ENCODE measurements around the gene AGBL3.

Gene AGBL3

DNA sequence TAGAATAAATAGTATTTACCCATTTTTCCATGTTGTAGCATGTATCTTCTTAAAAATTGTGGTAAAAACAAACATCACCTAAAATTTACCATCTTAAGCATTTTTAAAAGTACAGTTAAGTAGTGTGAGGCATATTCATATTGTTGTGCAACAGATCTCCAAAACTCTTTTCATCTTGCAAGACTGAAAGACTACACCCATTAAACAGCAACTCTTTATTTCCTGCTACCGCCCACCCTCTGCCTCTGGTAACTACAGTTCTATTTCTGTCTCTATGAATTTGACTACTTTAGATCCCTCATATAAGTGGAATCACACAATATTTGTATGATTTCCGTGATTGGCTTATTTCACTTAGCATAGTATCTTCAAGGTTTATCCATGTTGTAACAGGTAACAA is 40.0 kb upstream of the AGBL3 start:
- no peaks in the 10 kb centered on the region for H3K9me3 ChIP-seq (ENCODE audit: control insufficient read depth, low read length)
- no peak overlapping the region for H3K4me3 ChIP-seq (ENCODE audit: extremely low read depth, insufficient read depth, low read length, poor library complexity, severe bottlenecking)
- H3K36me3 ChIP-seq (ENCODE audit: control insufficient read depth, insufficient read depth, low read length) = peaks cover 80% of the 10 kb centered on the region
- no peak overlapping the region for H3K27ac ChIP-seq (ENCODE audit: low read depth, low read length, severe bottlenecking)
- H3K4me1 ChIP-seq (ENCODE audit: control insufficient read depth, insufficient read depth, low read length, poor library complexity, severe bottlenecking) = peaks cover 9% of the 10 kb centered on the region
- WGBS, 2 experiments (ENCODE audit: insufficient coverage in 2 of 2) = 83 to 100% methylated on average over 1 of the region's 2 CpGs

DNA sequence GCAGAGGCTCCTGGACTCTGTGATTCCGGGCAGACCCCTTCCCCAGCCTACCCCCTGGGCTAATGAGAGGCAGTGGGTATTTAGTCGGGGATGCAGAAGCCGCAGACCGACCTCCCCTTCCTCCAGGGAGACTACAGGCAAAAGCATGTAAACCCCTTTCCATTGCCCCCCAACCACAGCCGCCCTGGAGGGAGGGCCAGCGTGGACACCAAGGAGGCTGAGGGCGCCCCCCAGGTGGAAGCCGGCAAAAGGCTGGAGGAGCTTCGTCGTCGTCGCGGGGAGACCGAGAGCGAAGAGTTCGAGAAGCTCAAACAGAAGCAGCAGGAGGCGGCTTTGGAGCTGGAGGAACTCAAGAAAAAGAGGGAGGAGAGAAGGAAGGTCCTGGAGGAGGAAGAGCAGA is 39.0 kb upstream of the AGBL3 start:
- H3K36me3 ChIP-seq (ENCODE audit: control insufficient read depth, insufficient read depth, low read length) = peaks cover 79% of the 10 kb centered on the region
- WGBS, 2 experiments (ENCODE audit: insufficient coverage in 2 of 2) = 95 to 96% methylated on average over 13 to 14 of the region's 17 CpGs
- no peaks in the 10 kb centered on the region for H3K9me3 ChIP-seq (ENCODE audit: control insufficient read depth, low read length)
- H3K27ac ChIP-seq (ENCODE audit: low read depth, low read length, severe bottlenecking) = no peak overlapping the region
- no peaks in the 10 kb centered on the region for H3K4me1 ChIP-seq (ENCODE audit: control insufficient read depth, insufficient read depth, low read length, poor library complexity, severe bottlenecking)
- H3K4me3 ChIP-seq (ENCODE audit: extremely low read depth, insufficient read depth, low read length, poor library complexity, severe bottlenecking) = no peak overlapping the region

DNA sequence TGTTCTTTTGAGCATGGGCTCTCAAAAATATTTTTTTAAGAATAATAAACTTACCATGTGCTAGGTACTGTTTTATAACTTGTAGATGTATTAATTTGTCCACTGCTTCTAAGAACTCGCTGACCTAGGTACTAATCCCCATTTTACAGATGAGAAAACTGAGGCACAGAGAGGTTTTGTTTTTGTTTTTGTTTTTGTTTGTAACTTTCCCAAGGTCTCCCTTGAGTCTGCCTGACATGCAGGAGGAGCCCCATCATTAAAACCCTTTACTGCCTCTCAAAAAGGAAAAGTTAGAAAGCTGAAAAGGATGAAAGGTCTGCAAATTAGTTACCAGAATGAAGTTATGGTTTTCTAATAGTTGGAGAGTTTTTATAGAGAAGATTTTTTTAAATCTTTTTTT is 38.5 kb upstream of the AGBL3 start:
- Histone ChIP-seq H3K9me3 (ENCODE audit: control insufficient read depth, low read length) (no peaks in the 10 kb centered on the region), H3K4me3 (ENCODE audit: extremely low read depth, insufficient read depth, low read length, poor library complexity, severe bottlenecking) (no peak overlapping the region), H3K27ac (ENCODE audit: low read depth, low read length, severe bottlenecking) (no peak overlapping the region), H3K4me1 (ENCODE audit: control insufficient read depth, insufficient read depth, low read length, poor library complexity, severe bottlenecking) (no peaks in the 10 kb centered on the region), H3K36me3 (ENCODE audit: control insufficient read depth, insufficient read depth, low read length) (peaks cover 83% of the 10 kb centered on the region)
- no CpG with 5 or more reads among the region's 1 CpG for WGBS, 2 experiments (ENCODE audit: insufficient coverage in 2 of 2)

DNA sequence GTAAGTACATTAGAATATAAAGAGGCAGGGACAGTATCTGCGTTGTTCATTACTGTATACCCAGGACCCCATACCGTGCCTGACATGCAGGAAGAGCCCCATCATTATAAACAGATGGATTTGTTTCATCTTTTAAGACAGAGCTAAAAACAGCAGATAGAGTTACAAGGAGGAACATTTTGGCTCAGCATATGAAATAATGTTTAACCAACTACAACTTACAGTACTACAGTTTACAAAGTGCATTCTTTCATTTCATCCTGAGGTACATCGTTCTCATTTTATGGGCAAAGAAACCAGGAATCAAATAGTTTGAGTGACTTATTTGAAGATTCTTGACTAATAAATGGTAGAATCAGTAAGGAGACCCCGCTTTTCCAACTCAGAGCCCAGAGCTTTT is 38.1 kb upstream of the AGBL3 start:
- H3K9me3 ChIP-seq (ENCODE audit: control insufficient read depth, low read length) = no peaks in the 10 kb centered on the region
- no peak overlapping the region for H3K4me3 ChIP-seq (ENCODE audit: extremely low read depth, insufficient read depth, low read length, poor library complexity, severe bottlenecking)
- no peaks in the 10 kb centered on the region for H3K4me1 ChIP-seq (ENCODE audit: control insufficient read depth, insufficient read depth, low read length, poor library complexity, severe bottlenecking)
- H3K36me3 ChIP-seq (ENCODE audit: control insufficient read depth, insufficient read depth, low read length) = peaks cover 87% of the 10 kb centered on the region
- WGBS, 2 experiments (ENCODE audit: insufficient coverage in 2 of 2) = 100% methylated on average over 2 of the region's 4 CpGs; no CpG with 5 or more reads in 1 of the 2 experiments
- H3K27ac ChIP-seq (ENCODE audit: low read depth, low read length, severe bottlenecking) = no peak overlapping the region

DNA sequence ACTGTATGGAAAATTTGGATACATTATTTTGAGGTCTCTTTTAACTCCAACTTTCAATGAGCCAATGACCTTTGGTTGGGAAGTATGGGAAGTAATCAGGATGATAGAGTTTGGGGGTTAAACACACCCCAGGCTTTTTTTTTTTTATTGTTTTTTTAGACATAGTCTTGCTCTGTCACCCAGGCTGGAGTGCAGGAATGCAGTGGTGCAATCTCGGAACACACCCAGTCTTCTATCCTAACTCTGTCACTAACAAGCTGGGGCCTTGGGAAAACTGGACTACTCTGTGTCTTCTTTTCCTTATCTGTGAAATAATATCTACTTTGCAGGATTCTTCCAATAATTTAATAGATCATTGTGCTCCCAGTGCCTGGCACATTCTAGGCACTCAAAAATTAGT is 37.6 kb upstream of the AGBL3 start:
- H3K27ac ChIP-seq (ENCODE audit: low read depth, low read length, severe bottlenecking) = no peak overlapping the region
- H3K4me1 ChIP-seq (ENCODE audit: control insufficient read depth, insufficient read depth, low read length, poor library complexity, severe bottlenecking) = no peaks in the 10 kb centered on the region
- 83 to 100% methylated on average over 1 of the region's 1 CpG for WGBS, 2 experiments (ENCODE audit: insufficient coverage in 2 of 2)
- no peak overlapping the region for H3K4me3 ChIP-seq (ENCODE audit: extremely low read depth, insufficient read depth, low read length, poor library complexity, severe bottlenecking)
- peaks cover 91% of the 10 kb centered on the region for H3K36me3 ChIP-seq (ENCODE audit: control insufficient read depth, insufficient read depth, low read length)
- H3K9me3 ChIP-seq (ENCODE audit: control insufficient read depth, low read length) = no peaks in the 10 kb centered on the region

DNA sequence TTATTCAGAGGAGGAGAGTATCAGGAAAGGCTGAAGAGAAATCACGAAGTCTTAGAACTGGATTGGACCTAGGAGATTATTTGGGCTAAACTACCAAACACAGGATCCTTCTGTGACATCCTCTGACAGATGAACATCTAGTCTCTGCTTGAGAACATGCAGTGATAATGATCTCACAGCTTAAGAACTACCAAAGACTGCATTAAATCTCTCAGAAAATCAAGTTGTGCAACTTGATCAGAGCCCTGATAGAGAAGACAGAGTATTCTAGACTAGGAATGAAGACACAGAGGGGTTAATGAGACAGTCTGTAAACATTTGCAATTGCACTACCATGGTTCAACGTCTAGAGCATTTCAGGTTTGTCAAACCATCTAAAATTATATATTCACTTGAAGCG is 37.1 kb upstream of the AGBL3 start:
- Histone ChIP-seq H3K27ac (ENCODE audit: low read depth, low read length, severe bottlenecking) (no peak overlapping the region), H3K9me3 (ENCODE audit: control insufficient read depth, low read length) (no peaks in the 10 kb centered on the region), H3K4me1 (ENCODE audit: control insufficient read depth, insufficient read depth, low read length, poor library complexity, severe bottlenecking) (no peaks in the 10 kb centered on the region), H3K36me3 (ENCODE audit: control insufficient read depth, insufficient read depth, low read length) (peaks cover 91% of the 10 kb centered on the region), H3K4me3 (ENCODE audit: extremely low read depth, insufficient read depth, low read length, poor library complexity, severe bottlenecking) (no peak overlapping the region)
- WGBS, 2 experiments (ENCODE audit: insufficient coverage in 2 of 2) = 90 to 100% methylated on average over 2 of the region's 3 CpGs

DNA sequence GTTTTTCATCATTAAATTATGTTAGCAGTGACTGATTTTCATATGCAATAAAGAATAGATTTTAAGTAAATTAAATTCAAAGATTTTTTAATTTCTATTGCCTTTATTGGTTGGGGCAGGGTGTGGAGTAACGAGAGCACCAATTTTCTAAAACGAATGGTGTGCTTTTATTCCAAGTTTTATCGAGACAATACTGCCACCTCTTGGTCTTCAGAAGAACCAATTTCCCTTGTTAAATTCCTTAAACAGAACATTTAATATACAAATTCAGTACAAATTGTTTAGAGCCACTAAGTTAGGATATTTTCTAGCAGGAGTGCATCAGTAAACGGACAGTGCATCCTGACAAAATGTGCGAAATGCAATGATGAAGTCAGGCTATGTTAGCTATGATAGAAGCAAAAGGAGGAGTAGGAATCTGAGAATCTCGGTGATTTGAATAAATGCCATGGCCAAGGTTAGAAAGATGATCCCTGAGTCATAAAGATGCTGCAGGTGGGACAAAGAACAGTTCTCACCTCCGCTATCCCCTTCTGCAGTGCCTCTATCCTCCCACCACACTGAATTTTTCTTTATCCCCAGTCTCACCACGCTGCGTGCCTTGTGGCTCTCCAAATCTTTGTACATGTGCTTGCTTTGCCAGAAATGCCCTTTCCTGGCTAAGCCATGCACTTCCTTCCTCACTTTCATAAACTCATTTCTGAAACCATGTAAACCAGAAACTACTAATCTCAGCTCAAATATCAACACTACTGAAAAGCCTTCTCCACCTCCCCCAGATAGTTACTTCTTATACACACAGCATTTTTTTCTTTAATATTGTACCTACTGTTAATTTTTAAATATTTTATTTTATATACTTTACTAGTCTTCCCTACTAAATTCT is 31.9 kb upstream of the AGBL3 start:
- 87 to 93% methylated on average over 6 of the region's 9 CpGs for whole genome bisulfite sequencing, 2 experiments (ENCODE audit: insufficient coverage in 2 of 2)
- Histone ChIP-seq H3K4me1 (ENCODE audit: control insufficient read depth, insufficient read depth, low read length, poor library complexity, severe bottlenecking) (no peaks in the 10 kb centered on the region), H3K4me3 (ENCODE audit: extremely low read depth, insufficient read depth, low read length, poor library complexity, severe bottlenecking) (no peak overlapping the region), H3K36me3 (ENCODE audit: control insufficient read depth, insufficient read depth, low read length) (peaks cover 97% of the 10 kb centered on the region), H3K9me3 (ENCODE audit: control insufficient read depth, low read length) (no peaks in the 10 kb centered on the region), H3K27ac (ENCODE audit: low read depth, low read length, severe bottlenecking) (no peak overlapping the region)

DNA sequence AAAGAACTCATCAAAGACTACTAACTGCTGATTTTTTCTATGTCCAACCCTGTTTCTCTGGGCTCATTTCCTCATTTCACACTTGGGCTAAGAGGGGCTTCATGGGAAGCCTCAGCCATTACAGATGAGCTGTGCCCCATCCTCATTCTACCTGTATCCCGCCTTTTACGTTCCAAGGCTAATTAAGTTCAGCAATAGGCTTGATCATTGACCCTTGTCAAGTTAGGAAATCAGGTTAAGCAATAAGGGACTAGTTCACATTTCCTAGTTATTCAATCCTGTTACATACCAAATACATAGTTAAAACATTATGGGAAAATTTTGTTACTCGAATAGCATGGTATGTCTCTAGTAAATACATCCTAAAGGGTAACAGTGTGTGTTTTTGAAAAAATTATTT is 29.3 kb upstream of the AGBL3 start:
- peaks cover 96% of the 10 kb centered on the region for H3K36me3 ChIP-seq (ENCODE audit: control insufficient read depth, insufficient read depth, low read length)
- H3K4me1 ChIP-seq (ENCODE audit: control insufficient read depth, insufficient read depth, low read length, poor library complexity, severe bottlenecking) = no peaks in the 10 kb centered on the region
- H3K9me3 ChIP-seq (ENCODE audit: control insufficient read depth, low read length) = no peaks in the 10 kb centered on the region
- no peak overlapping the region for H3K4me3 ChIP-seq (ENCODE audit: extremely low read depth, insufficient read depth, low read length, poor library complexity, severe bottlenecking)
- 100% methylated on average over 2 of the region's 3 CpGs; no CpG with 5 or more reads in 1 of the 2 experiments for WGBS, 2 experiments (ENCODE audit: insufficient coverage in 2 of 2)
- H3K27ac ChIP-seq (ENCODE audit: low read depth, low read length, severe bottlenecking) = no peak overlapping the region

DNA sequence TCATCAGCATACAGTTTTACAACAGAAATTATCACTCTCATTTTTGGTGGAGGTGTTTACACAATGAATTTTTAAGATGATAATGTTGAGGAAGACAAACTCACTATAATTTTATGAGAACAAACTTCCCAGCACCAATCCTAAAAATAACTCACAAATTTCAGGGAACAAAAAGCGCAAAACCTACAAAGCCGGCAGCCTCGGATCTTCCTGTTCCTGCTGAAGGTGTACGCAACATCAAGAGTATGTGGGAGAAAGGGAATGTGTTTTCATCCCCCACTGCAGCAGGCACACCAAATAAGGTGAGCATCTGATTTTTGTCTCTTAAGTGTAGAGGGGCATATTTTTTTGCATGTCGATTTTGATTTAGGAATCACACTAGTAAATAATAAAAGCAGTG is 26.5 kb upstream of the AGBL3 start:
- Histone ChIP-seq H3K27ac (ENCODE audit: low read depth, low read length, severe bottlenecking) (no peak overlapping the region), H3K4me3 (ENCODE audit: extremely low read depth, insufficient read depth, low read length, poor library complexity, severe bottlenecking) (no peak overlapping the region), H3K9me3 (ENCODE audit: control insufficient read depth, low read length) (no peaks in the 10 kb centered on the region), H3K36me3 (ENCODE audit: control insufficient read depth, insufficient read depth, low read length) (peaks cover 98% of the 10 kb centered on the region), H3K4me1 (ENCODE audit: control insufficient read depth, insufficient read depth, low read length, poor library complexity, severe bottlenecking) (no peaks in the 10 kb centered on the region)
- 83% methylated on average over 1 of the region's 5 CpGs; no CpG with 5 or more reads in 1 of the 2 experiments for WGBS, 2 experiments (ENCODE audit: insufficient coverage in 2 of 2)

DNA sequence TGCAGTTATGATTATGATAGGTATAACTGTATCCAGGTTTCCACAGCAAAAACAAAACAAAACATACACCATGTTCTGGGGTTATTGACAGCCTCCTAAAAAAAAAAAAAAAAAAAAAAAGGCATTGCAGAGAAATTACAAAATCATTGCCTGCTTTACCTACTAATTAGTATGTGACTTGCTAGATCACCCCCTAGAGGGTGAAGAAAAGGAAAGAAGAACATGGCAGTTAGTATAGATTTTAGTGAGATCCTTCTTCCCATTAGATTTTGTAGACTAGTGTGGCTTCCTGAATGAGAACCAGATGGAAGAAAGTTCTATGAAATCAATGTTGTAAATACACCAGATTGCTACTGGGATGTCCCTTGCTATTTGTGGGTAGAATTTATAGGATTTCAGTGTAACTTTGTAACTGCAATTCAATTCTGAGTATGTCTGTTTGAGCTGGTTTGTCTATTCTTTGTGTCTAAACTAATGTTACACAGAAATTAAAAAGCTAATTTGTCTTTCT is 24.0 kb upstream of the AGBL3 start:
- H3K4me3 ChIP-seq (ENCODE audit: extremely low read depth, insufficient read depth, low read length, poor library complexity, severe bottlenecking) = no peak overlapping the region
- H3K4me1 ChIP-seq (ENCODE audit: control insufficient read depth, insufficient read depth, low read length, poor library complexity, severe bottlenecking) = no peaks in the 10 kb centered on the region
- peaks cover 98% of the 10 kb centered on the region for H3K36me3 ChIP-seq (ENCODE audit: control insufficient read depth, insufficient read depth, low read length)
- H3K27ac ChIP-seq (ENCODE audit: low read depth, low read length, severe bottlenecking) = no peak overlapping the region
- no peaks in the 10 kb centered on the region for H3K9me3 ChIP-seq (ENCODE audit: control insufficient read depth, low read length)

DNA sequence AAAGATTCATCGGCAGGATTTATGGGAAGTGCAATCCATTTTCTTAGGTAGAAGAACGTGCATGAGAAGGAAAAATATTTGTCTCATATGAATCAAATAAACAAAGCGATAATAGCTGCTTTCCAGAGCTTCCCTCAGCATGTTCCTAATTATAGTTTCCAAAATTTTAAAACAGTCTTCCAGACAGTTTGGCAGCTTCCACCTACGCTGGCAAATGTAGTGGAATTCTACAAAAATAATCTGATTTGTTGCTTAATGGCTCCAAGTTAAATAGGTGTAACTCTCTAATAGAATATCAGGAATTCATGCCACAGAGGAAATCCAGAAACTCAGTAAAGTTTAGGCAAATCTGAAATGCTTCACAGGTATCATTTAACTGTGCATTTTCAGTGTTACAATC is 23.3 kb upstream of the AGBL3 start:
- Histone ChIP-seq H3K4me1 (ENCODE audit: control insufficient read depth, insufficient read depth, low read length, poor library complexity, severe bottlenecking) (no peaks in the 10 kb centered on the region), H3K4me3 (ENCODE audit: extremely low read depth, insufficient read depth, low read length, poor library complexity, severe bottlenecking) (no peak overlapping the region), H3K27ac (ENCODE audit: low read depth, low read length, severe bottlenecking) (no peak overlapping the region), H3K36me3 (ENCODE audit: control insufficient read depth, insufficient read depth, low read length) (peaks cover 98% of the 10 kb centered on the region), H3K9me3 (ENCODE audit: control insufficient read depth, low read length) (no peaks in the 10 kb centered on the region)
- 100% methylated on average over 2 of the region's 4 CpGs; no CpG with 5 or more reads in 1 of the 2 experiments for WGBS, 2 experiments (ENCODE audit: insufficient coverage in 2 of 2)

All from mesodermal cell (in vitro differentiated cells).